ACHN (cell line): ENCODE results near the gene TSPAN15.
"Not testable (repeated sequence)": the region's sequence is repeated elsewhere in the genome, so short reads cannot be mapped to it uniquely, and the experiment has no call there.

ENCODE experiments used
- DNase-seq: peaks from one replicate; pipeline ENCODE4 v3.0.0-alpha.2; 2015
- in situ Hi-C: cut with HindIII; loops from 2 replicates; pipeline ENCODE4 v1.10.0; 2017; ENCODE audit warnings: low sequenced_read_pairs, low pct_ligation_motif_present, low pct_unique_long_range_greater_than_20kb

Gene TSPAN15

DNA sequence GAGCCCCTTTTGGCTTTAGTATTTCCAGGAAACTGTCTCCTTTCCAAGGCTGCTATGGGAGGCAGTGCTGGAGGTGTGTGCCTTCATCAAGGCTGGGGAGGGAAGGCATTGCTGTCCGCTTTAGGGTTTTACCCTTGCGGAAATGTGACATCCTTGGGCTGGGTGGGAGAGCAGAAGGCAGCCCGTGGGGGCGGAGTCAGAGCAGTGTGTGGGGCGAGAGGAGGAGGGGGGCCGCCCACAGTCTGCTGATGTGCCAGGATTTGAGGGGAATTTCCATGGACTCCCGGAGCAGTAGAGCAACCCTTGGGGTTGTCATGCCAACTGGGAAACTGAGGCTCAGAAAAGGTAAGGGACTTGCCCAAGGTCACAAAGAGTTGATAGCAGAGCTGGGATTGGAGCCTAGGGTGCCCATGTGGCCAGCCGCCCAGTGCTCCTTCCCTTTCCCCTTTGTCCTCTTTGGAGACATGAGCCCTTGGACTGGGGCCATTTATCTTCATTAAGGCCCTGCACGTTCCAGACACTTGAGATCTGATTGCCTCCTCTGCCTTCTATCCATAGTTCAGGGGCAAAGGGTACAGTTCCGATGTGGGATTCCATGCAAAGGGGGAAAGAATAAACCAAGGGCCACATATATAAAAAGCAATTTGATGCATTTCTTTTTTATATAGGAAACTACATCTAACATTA is 22.2 kb downstream of the TSPAN15 start:
- in situ Hi-C loops: no loop called here
- no peak for DNase-seq

DNA sequence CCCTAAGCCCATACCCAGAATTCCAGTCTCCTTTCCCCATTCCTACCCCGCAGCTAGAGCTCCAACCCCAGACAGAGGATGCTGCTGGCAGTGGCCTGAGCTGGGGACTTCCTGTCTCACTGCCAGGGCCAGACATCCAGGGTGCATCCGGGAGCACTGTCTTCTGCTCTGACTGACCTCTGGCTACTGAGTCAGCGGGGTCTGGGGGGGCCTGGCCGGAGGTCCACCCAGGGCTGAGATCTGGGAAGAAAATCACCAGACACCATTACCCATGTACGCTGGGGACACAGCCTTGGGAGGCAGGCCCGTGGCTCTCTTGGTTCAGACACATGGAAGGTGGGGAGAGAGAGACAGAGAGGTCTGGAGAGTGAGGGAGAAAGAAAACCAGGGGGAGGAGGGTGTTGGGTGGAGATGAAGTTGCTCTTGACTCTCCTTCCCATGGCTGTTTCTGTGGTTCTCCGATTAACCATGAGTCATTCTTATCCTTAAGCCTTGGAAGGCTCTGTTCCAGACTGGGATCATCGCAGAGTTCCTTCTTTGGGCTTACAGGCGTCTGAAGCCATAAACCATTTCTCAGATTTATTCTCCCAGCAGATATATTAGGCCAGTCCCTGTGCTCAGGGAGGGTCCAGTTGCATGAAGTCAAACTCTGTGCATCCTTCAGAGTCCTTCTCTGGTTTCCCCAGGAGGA is 23.6 kb downstream of the TSPAN15 start:
- peak; percentile 71 for DNase-seq
- in situ Hi-C loops: no loop called here

DNA sequence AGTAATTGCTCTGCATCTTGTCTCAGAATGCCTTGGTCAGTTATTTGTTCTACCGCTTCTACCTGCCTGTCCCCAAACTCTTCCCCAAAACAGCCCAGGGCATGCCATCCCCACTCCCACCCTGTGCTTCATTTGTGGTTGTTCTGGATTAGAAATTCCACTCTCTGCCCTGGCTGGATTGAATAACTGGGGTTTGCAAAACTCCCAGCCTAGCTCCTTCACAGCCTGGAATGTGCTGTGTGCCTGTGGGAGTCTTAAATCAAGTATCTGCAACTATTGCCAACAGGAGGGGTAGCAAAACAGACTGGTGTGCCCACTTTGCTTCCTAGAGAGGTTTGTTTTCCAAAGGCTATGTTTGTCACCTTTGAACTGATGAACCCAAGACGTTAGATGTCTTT is 24.2 kb downstream of the TSPAN15 start:
- no peak for DNase-seq
- in situ Hi-C loops: no loop called here

DNA sequence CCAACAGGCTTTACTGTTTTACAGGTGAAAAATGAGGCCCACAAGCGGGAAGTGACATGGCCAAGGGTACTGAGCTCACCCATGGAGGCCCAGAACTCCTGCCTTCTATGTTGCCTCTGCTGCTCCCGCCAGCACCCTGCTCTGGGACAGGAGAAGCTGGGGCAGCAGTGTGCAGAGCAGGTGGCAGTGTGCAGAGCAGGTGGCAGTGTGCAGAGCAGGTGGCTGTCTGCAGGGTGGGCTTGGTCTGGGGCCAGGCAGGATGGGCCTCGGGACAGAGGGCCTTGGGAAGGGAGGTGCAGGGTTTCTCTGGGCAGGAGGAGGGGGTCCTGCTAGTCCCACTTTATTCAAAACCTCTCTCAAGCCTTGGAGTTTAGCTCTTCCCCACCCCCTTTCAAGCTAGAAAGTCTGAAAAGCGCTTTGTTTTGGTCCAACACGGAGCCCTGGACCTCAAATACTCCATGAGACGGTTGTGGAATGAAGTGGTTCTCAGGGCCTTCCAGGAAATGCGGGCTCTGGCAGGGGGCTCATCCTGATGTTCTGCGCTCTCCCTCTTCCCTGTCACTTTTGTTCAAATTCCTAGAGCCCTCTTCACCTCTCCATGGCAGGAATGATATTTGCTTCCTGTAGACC is 26.8 kb downstream of the TSPAN15 start:
- no peak for DNase-seq
- in situ Hi-C loops: no loop called here

DNA sequence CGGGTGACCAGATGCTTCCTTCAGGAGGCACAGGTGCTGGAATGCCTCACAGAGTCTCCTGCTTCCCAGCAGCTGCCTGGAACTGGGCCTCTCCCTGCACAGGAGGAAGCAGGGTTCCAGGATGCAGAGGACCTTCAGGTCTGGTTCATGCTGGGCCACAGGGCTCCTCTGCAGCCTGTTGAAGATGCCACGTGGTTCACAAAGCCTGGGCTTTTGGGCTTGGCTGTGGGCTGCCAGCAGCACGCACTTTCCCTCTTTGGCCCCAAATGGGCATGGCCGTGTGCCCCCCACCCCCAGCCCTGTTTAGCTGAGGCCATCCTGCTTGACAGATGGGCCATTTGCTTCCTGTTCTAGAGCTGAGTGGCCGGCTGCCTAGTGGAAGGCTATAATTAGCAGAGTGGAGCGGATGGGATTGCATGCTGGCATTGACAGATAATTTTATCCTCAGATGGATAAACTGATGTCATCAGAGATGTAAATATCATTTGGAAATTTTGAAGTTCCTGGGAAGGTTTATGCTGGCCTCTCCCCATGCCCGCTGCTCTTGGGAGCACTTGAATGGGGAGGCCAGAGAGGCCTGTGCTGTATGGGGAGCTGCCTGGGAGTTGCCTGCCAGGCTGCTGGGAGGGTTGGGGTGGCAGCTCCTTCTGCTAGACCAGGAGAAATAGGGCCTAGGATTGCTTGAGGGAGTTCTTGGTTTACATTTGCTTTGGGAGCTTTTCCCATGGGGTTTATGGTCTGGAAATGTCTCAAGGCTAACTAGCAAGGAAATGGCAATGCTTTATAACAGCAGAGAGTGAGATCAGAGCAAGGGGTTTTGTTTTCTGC is 28.2 kb downstream of the TSPAN15 start:
- in situ Hi-C loops: no loop called here
- no peak for DNase-seq

DNA sequence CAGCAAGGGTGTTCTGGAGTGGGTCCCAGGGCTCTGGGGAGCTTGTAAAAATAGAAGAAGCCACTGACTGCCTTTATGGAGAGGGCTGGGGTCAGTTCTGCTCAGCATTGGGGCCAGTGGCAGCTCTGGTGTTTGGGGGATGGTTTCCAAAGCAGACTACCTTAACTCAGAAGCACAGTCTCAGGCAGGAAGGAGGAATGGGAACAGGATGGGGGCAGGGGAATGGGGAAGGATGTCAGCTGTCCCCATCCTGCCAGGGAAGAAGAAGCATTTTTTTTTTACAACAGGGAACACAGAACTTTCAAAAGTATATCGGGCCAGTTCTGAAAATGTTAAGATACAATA is 28.8 kb downstream of the TSPAN15 start:
- no peak for DNase-seq
- in situ Hi-C loops: no loop called here

GRCh38 chr10:69481305-69481704 is 30.0 kb downstream of the TSPAN15 start:
- DNase-seq: no peak
- in situ Hi-C loops: no loop called here

GRCh38 chr10:69481811-69482524 is 30.7 kb downstream of the TSPAN15 start:
- in situ Hi-C loops: no loop called here
- DNase-seq: no peak

DNA sequence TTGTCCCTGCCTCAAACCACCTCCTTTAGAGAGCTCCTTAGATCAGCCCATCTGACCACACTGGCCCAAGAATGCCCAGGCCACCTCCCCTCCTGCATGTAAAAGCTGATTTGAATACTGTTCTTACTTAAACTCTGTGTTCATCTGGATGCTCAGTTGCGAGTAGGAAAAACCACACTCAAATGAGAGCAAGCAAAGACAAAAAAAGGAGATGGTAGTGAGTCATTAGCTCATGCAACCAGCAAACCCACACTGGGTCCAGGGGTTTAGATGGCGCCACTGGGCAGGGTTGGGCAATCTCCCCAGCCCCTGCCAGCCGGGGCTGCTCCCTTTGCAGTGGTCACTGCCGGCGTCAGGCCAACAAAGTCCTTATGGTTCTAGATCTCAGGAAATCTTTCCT is 32.7 kb downstream of the TSPAN15 start:
- no peak for DNase-seq

DNA sequence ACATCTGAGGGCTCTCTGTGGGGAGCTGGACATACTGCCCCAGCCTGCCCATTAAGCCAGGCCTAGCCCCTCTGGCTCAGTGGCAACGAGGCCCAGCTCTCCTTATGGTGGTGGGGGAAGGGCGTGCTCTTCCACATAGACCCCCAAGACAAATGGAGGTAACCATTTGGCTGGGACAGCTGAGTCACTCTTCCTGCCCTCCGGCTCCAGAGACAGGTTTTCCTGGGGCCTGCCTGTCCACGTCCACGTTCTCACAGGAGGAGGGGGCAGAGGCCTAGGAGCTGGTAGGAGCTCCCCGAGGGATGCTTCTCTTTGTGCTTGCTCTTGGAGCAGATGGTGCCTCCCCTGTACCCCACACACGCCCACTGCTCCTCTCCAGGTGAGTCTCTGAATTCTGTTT is 33.5 kb downstream of the TSPAN15 start:
- in situ Hi-C loops: no loop called here
- DNase-seq: no peak

More for the DNA sequence above, 32.7 kb downstream of the TSPAN15 start:
- in situ Hi-C loops: no loop called here

DNA sequence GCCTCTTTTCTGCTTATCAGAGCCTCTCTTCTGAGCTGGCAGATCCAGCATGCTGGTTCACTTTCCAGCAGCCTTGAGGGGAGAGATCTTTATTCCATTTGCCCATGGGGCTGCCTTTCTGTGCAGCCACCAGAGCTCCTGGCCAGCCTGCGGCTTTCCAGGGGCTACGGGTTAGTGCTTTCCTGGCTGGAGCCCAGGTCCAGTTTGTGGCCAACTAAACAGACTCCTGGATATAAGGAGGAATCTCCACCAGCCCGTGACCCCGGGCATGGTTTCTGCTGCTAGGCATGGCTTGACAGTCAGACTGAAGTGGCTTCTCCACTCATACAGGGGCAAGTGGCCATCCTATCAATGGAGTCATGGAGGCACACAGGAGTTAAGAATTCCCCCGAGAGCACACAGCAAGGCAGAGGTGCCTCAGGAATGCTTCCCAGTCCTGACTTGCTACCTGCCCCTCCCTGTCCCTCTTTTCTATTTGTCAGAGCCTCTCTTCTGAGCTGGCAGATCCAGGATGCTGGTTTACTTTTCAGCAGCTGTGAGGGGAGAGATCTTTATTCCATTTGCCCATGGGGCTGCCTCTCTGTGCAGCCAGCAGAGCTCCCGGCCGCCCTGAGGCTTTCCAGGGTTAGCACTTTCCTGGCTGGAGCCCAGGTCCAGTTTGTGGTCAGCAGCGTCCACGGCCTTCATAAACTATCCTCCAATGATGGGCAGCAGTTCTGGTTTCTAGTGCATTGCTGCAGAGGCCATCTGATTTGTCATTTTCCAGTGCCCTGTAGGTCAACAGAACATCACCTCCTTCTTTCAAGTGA is 35.9 kb downstream of the TSPAN15 start:
- DNase-seq: peak; percentile 96
- in situ Hi-C loops: no loop called here

GRCh38 chr10:69488149-69488844 is 37.0 kb downstream of the TSPAN15 start:
- DNase-seq, in situ Hi-C loops: not testable (repeated sequence)

DNA sequence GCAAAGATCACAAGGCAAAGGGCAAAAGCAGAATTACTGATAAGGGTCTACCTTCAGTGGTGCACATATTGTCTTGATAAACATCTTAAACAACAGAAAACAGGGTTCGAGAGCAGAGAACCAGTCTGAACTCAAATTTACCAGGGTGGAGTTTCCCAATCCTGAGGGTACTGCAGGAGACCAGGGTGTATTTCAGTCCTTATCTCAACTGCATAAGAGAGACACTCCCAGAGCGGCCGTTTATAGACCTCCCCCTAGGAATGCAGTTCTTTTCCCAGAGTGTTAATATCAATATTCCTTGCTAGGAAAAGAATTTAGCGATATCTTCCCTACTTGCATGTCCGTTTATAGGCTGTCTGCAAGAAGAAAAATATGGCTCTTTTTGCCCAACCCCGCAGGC is 37.6 kb downstream of the TSPAN15 start:
- DNase-seq, in situ Hi-C loops: not testable (repeated sequence)

- no peak for DNase-seq
- in situ Hi-C loops: loop anchor here (10.0 kb wide), 1 partner anchor 65 kb away; no protein-coding TSS in a partner anchor
These were observed 38.3 kb downstream of the TSPAN15 start for GRCh38 chr10:69489506-69490090.

DNA sequence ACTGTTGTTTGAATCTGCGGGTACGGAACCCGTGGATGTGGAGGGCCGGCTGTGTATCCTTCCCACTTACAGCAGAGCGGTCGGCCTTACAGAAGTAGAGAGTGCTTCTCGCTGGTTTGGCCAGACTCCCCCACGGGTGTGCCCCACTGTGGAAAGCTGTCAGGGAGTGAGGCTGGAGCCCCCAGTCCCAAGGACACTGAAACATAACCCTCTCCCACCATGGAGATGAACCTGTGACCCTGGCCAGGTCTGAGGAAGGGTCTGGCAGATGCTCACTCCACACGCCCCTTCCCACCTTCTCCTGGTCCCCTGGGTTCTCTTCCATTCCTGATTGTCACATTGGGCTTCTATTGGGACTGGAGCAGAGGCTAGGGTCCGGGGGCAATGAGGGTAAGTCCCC is 39.6 kb downstream of the TSPAN15 start:
- in situ Hi-C loops: loop anchor here (10.0 kb wide), 1 partner anchor 66 kb away; no protein-coding TSS in a partner anchor
- no peak for DNase-seq

- no peak for DNase-seq
- in situ Hi-C loops: loop anchor here (10.0 kb wide), 1 partner anchor 67 kb away; no protein-coding TSS in a partner anchor
These were observed 40.3 kb downstream of the TSPAN15 start for GRCh38 chr10:69491611-69492010.
